Common myeloid progenitor, CD34-positive (primary cell): ENCODE measurements around the gene TANGO2.
A peak's percentile ranks its signal among the peaks of the same experiment; 100 is the strongest.

ENCODE experiments used
- CTCF ChIA-PET: fragments of 350-600 bp; sonication (Branson Sonifier 250); formaldehyde crosslinking; loops from one replicate; lab custom pipeline; 2021; ENCODE audit warnings: antibody characterized with exemption; lab: Charles Lee
- POLR2A ChIA-PET: fragments of 350-600 bp; sonication (Branson Sonifier 250); formaldehyde crosslinking; loops from one replicate; lab custom pipeline; 2021; ENCODE audit warnings: antibody characterized with exemption; lab: Charles Lee
- DNase-seq, 3 donors: peaks; one replicate each; pipeline versions ENCODE4 v3.0.0 to v3.0.0-alpha.2; 2013
- H3K27ac ChIP-seq, 2 experiments: 1 replicate in 1 of 2; 2 replicates in 1 of 2; pipeline ENCODE4 v1.7.0; 2013; ENCODE audit warnings: inconsistent platforms in 2 of 2, low read length in 2 of 2, mild to moderate bottlenecking in 2 of 2, low read depth in 1 of 2, moderate library complexity in 1 of 2; ENCODE audit not compliant: severe bottlenecking in 2 of 2, insufficient read depth in 1 of 2, poor library complexity in 1 of 2
- H3K27me3 ChIP-seq, 5 experiments: replicated peaks in 2 of 5; 1 replicate in 3 of 5; 2 replicates in 2 of 5; pipeline versions ENCODE4 v1.6.1 to v1.7.0; 2013; ENCODE audit warnings: low read length in 4 of 5, mild to moderate bottlenecking in 2 of 5, moderate library complexity in 2 of 5, inconsistent platforms in 1 of 5; ENCODE audit not compliant: insufficient read depth in 5 of 5, control insufficient read depth in 4 of 5
- H3K36me3 ChIP-seq, 4 experiments: 1 replicate in 2 of 4; 2 replicates in 2 of 4; pipeline versions ENCODE4 v1.6.1 to v1.7.0; 2013; ENCODE audit warnings: low read length in 3 of 4, control low read depth in 1 of 4, mild to moderate bottlenecking in 1 of 4; ENCODE audit not compliant: control insufficient read depth in 4 of 4, insufficient read depth in 4 of 4
- H3K4me1 ChIP-seq, 4 experiments: 1 replicate in 3 of 4; 2 replicates in 1 of 4; pipeline versions ENCODE4 v1.6.1 to v1.7.1; 2013; ENCODE audit warnings: low read length in 3 of 4, mild to moderate bottlenecking in 3 of 4, control low read depth in 1 of 4, inconsistent platforms in 1 of 4, moderate library complexity in 1 of 4; ENCODE audit not compliant: control insufficient read depth in 4 of 4, insufficient read depth in 4 of 4; ENCODE audit errors: control extremely low read depth in 1 of 4
- H3K4me3 ChIP-seq, 7 experiments: 1 replicate in 4 of 7; 2 replicates in 3 of 7; pipeline versions ENCODE4 v1.5.1 to v1.7.0; 2013; ENCODE audit warnings: mild to moderate bottlenecking in 7 of 7, low read length in 6 of 7, moderate library complexity in 6 of 7, inconsistent platforms in 2 of 7, low read depth in 2 of 7, control low read depth in 1 of 7; ENCODE audit not compliant: insufficient read depth in 4 of 7, control insufficient read depth in 1 of 7; ENCODE audit errors: extremely low read depth in 1 of 7
- H3K9me3 ChIP-seq, 5 experiments: 1 replicate in 4 of 5; 2 replicates in 1 of 5; pipeline versions ENCODE4 v1.6.1 to v1.7.1; 2013; ENCODE audit warnings: low read length in 4 of 5, mild to moderate bottlenecking in 2 of 5, inconsistent platforms in 1 of 5, low read depth in 1 of 5, moderate library complexity in 1 of 5; ENCODE audit not compliant: control insufficient read depth in 4 of 5, insufficient read depth in 2 of 5; ENCODE audit errors: control extremely low read depth in 1 of 5
- WGBS: methylation state at CpG from one replicate; pipeline ENCODE4 v1.1.5; 2013; ENCODE audit not compliant: insufficient coverage; 5-methylcytosine and 5-hydroxymethylcytosine counted together

Gene TANGO2

DNA sequence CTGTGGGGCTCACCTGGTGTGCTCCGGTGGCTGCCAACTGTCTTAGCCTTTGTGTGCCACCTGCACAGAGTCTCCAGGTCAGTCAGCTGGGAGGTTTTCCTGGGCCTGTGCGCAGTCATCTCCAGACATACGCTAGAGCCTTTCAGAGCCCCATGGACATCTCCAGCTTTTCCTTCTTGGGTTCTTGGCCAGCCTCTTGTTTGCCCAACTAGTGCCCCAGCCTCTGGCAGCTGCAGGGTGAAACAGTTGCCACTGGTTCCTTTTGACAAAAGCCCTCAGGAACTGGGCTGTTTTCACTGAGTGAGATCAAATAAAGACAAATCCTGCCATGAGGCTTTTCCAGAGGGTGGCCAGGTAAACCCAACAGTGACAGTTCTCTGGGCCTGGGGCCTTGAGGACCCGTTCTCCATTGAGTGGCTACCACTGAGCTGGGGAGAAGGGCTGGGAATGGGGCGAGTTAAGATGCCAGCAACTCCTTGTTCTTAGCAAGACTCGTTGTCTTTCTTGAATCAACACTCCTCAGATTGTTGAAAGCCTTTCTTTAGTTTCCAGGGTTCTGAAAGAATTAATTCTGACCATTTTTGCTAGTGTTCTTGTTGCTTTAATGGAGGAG is 78.3 kb downstream of the TANGO2 start:
- DNase-seq: no peak
- CTCF ChIA-PET: no interaction called here
- Histone ChIP-seq H3K4me1 (peaks cover 0 to 10% (median 9%) of the 10 kb centered on the region in 4 experiments), H3K27me3 (no peaks in the 10 kb centered on the region), H3K27ac (no peak overlapping the region), H3K9me3 (peaks cover 0 to 13% (median 4%) of the 10 kb centered on the region in 5 experiments), H3K36me3 (peaks cover 30 to 81% (median 58%) of the 10 kb centered on the region in 4 experiments), H3K4me3 (no peak overlapping the region)
- POLR2A ChIA-PET: no interaction called here
- WGBS: 100% methylated on average over 5 of the region's 6 CpGs

GRCh38 chr22:20101638-20102037 is 80.7 kb downstream of the TANGO2 start:
- Histone ChIP-seq H3K36me3 (peaks cover 18 to 81% (median 55%) of the 10 kb centered on the region in 4 experiments), H3K4me1 (peaks cover 0 to 10% (median 9%) of the 10 kb centered on the region in 4 experiments), H3K9me3 (peaks cover 0 to 7% (median 0%) of the 10 kb centered on the region in 5 experiments), H3K27ac (peak overlapping the region in 1 of 2 experiments; percentile 49), H3K4me3 (peak overlapping the region in 1 of 7 experiments; percentile 4), H3K27me3 (no peaks in the 10 kb centered on the region)
- 90% methylated on average over 2 of the region's 8 CpGs for WGBS
- ChIA-PET POLR2A (no interaction called here), CTCF (interaction anchor here (0.6 to 1.4 kb wide), 6 partner anchors 9 to 412 kb away, joined by 3 to 4 read pairs (median 3); no protein-coding TSS in a partner anchor)
- peak in 2 of 3 donors; percentile 33 to 40 for DNase-seq

DNA sequence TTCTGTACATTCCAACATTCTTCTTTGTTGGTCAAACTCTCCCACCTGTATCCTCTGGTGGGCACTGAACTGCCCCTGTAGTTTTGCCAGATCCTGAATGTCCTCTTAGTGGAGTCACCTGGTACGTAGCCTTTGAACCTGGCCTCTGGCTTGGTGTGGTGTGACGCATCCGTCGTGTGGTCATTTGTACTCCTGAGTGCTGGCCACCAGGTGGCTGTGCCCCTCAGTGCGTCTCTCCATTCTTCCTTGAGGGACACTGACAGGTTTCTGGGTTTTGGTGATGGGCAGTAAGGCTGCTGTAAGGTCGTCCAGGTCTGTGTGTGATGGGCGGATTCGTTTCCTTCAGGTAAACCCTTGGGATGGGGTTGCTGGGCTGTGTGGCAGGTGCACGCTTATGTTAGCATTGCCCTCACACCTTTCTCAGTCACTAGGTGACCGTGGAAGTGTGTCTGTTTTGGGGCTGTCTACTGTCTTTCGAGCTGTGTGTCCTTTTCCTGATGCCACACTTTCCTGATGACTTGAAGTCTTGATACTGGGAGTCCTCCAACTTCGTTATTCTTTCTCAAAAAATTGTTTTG is 81.4 kb downstream of the TANGO2 start:
- Histone ChIP-seq H3K27me3 (no peaks in the 10 kb centered on the region), H3K27ac (no peak overlapping the region), H3K36me3 (peaks cover 17 to 81% (median 56%) of the 10 kb centered on the region in 4 experiments), H3K4me3 (no peak overlapping the region), H3K4me1 (peaks cover 0 to 10% (median 9%) of the 10 kb centered on the region in 4 experiments), H3K9me3 (peaks cover 0 to under 1% (median 0%) of the 10 kb centered on the region in 5 experiments)
- WGBS: 98% methylated on average over 12 of the region's 12 CpGs
- no peak for DNase-seq
- CTCF ChIA-PET: interaction anchor here (1.0 to 1.2 kb wide), 4 partner anchors 8 to 21 kb away, joined by 3 read pairs; no protein-coding TSS in a partner anchor
- POLR2A ChIA-PET: no interaction called here

GRCh38 chr22:20105456-20106204 is 84.7 kb downstream of the TANGO2 start:
- no peak for DNase-seq
- ChIA-PET POLR2A (no interaction called here), CTCF (no interaction called here)
- Histone ChIP-seq H3K27ac (peak overlapping the region in 1 of 2 experiments; percentile 37), H3K4me3 (no peak overlapping the region), H3K36me3 (peaks cover 7 to 88% (median 63%) of the 10 kb centered on the region in 4 experiments), H3K4me1 (peaks cover 0 to 10% (median 9%) of the 10 kb centered on the region in 4 experiments), H3K27me3 (no peaks in the 10 kb centered on the region), H3K9me3 (no peaks in the 10 kb centered on the region)
- 100% methylated on average over 7 of the region's 7 CpGs for WGBS

DNA sequence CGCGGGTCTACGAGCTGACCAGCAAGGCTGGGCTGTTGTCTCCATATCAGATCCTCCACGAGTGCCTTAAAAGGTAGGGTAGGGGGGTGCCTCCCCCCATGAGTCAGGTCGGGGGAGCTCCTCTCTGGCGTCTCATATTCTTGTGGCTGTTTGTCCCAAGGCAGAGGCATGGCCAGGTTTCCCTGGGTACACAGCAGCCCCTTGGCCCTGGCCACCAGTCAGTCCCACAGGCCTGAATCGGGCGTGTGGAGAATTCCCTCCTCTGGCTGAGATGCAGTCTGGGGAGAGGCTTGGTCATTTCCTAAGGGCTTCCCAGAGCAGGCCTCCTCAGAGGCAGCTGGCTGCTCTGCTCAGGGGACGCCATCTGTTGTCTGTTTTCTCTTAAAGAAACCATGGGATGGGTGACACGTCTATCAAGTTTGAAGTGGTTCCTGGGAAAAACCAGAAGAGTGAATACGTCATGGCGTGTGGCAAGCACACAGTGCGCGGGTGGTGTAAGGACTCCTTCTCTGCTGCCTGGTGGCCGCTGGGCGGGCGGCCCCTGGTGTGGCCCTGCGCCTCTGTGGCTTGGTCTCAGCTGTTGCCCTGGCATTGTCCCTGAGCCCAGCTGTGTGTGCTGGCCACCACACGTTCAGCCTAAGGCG is 85.4 kb downstream of the TANGO2 start:
- WGBS: 96% methylated on average over 18 of the region's 20 CpGs
- Histone ChIP-seq H3K4me3 (no peak overlapping the region), H3K27ac (peak overlapping the region in 1 of 2 experiments; percentile 37), H3K4me1 (peaks cover 0 to 10% (median 10%) of the 10 kb centered on the region in 4 experiments), H3K36me3 (peaks cover 7 to 89% (median 64%) of the 10 kb centered on the region in 4 experiments), H3K27me3 (no peaks in the 10 kb centered on the region), H3K9me3 (no peaks in the 10 kb centered on the region)
- DNase-seq: no peak
- CTCF ChIA-PET: no interaction called here
- POLR2A ChIA-PET: no interaction called here

DNA sequence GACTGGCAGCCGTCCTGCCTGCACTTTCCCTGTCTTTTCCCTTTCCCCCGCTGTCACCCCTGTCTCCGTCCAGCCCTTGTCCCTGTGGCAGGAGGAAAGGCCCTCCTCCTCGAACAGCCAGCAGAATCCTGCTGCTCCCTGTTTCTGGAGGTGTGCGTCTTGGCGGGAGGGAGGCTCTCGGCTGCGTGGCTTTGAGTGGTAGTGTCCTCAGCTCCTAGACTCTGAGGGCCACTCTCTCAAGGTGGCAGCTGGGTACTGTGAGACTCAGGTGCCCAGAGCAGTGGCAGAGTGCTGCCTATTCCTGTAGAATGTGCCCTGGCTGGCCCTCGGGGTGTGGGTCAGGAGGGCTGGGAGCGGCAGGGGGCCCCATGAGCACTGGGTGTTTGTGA is 85.9 kb downstream of the TANGO2 start:
- CTCF ChIA-PET: interaction anchor here (1.2 kb wide), 1 partner anchor 19 kb away, joined by 3 read pairs; no protein-coding TSS in a partner anchor
- WGBS: 98% methylated on average over 10 of the region's 10 CpGs

More for the DNA sequence above, 85.9 kb downstream of the TANGO2 start:
- no peak overlapping the region for H3K27ac ChIP-seq
- no peak for DNase-seq
- H3K9me3 ChIP-seq: no peaks in the 10 kb centered on the region
- peaks cover 7 to 89% (median 65%) of the 10 kb centered on the region in 4 experiments for H3K36me3 ChIP-seq
- POLR2A ChIA-PET: no interaction called here
- H3K4me3 ChIP-seq: no peak overlapping the region
- peaks cover 0 to 7% (median 6%) of the 10 kb centered on the region in 4 experiments for H3K4me1 ChIP-seq
- no peaks in the 10 kb centered on the region for H3K27me3 ChIP-seq
